Activated CD4-positive, alpha-beta T cell treated with anti-CD3 and anti-CD28 coated beads, Interleukin-2, Interleukin-4, amounts not matched to agents 100 ng/mL and 50 ng/mL, durations not matched to agents 16 hours and 8 hours (primary cell): ENCODE data around the gene CLEC2A.

ENCODE experiments used
- DNase-seq: peaks from one replicate; pipeline ENCODE4 v3.0.0-alpha.2; 2020; ENCODE audit warnings: low spot score

CLEC2A gene

GRCh38 chr12:9933958-9934357 is 1.8 kb upstream of the CLEC2A start:
- no peak for DNase-seq

GRCh38 chr12:9931245-9931644 is 925 bp downstream of the CLEC2A start:
- no peak for DNase-seq

- no peak for DNase-seq
These were observed 3.6 kb downstream of the CLEC2A start for GRCh38 chr12:9928607-9929006.

GRCh38 chr12:9926876-9927275 is 5.3 kb downstream of the CLEC2A start:
- DNase-seq, result no peak

- peak; percentile 37 for DNase-seq
These were observed 6.3 kb downstream of the CLEC2A start for GRCh38 chr12:9925705-9926393.

- DNase-seq, result no peak
These were observed 9.7 kb downstream of the CLEC2A start for GRCh38 chr12:9922429-9922828.

GRCh38 chr12:9920451-9920850 is 11.7 kb downstream of the CLEC2A start:
- no peak for DNase-seq

- DNase-seq, result no peak
These were observed 12.7 kb downstream of the CLEC2A start for GRCh38 chr12:9919443-9919842.

GRCh38 chr12:9911708-9912107 is 20.5 kb downstream of the CLEC2A start:
- DNase-seq, result no peak

GRCh38 chr12:9910716-9911421 is 21.3 kb downstream of the CLEC2A start:
- DNase-seq, result no peak

GRCh38 chr12:9909724-9910123 is 22.4 kb downstream of the CLEC2A start:
- no peak for DNase-seq

- no peak for DNase-seq
These were observed 23.8 kb downstream of the CLEC2A start for GRCh38 chr12:9908350-9908749.

GRCh38 chr12:9907769-9908168 is 24.4 kb downstream of the CLEC2A start:
- DNase-seq, result no peak

GRCh38 chr12:9906873-9907272 is 25.3 kb downstream of the CLEC2A start:
- DNase-seq, result no peak

GRCh38 chr12:9902539-9903228 is 29.5 kb downstream of the CLEC2A start:
- no peak for DNase-seq

GRCh38 chr12:9900930-9901329 is 31.2 kb downstream of the CLEC2A start:
- no peak for DNase-seq

- no peak for DNase-seq
These were observed 33.0 kb downstream of the CLEC2A start for GRCh38 chr12:9899209-9899608.

- no peak for DNase-seq
These were observed 34.6 kb downstream of the CLEC2A start for GRCh38 chr12:9897535-9897934.

GRCh38 chr12:9895215-9895971 is 36.8 kb downstream of the CLEC2A start:
- no peak for DNase-seq

- DNase-seq, result no peak
These were observed 43.4 kb downstream of the CLEC2A start for GRCh38 chr12:9888665-9889273.

- DNase-seq, result no peak
These were observed 49.0 kb downstream of the CLEC2A start for GRCh38 chr12:9883175-9883574.

GRCh38 chr12:9881988-9882387 is 50.2 kb downstream of the CLEC2A start:
- DNase-seq, result no peak
